Gastroesophageal sphincter (tissue), 4 donors: ENCODE results near the gene ZNF492. TPM values are rescaled to one million over a fixed set of nuclear protein-coding genes. Genes with fewer than 3 reads are reported as not detected.
A peak's percentile ranks its signal among the peaks of the same experiment; 100 is the strongest.
"Not testable (repeated sequence)": the region's sequence is repeated elsewhere in the genome, so short reads cannot be mapped to it uniquely, and the experiment has no call there.

Source experiments
- ATAC-seq: fragments of 150-250 bp; one replicate; pipeline ENCODE4 v1.9.1; 2016; ENCODE audit warnings: mild to moderate bottlenecking, moderate library complexity
- H3K27ac ChIP-seq, 4 donors: fragments of 200-600 bp; sonication (generic) in 3 of 4; 1 replicate in 3 of 4; 2 replicates in 1 of 4; pipeline ENCODE4 v1.5.1; 2016 to 2019
- H3K27me3 ChIP-seq: fragments of 200-600 bp; sonication (generic); one replicate; pipeline ENCODE4 v1.5.1; 2019
- H3K36me3 ChIP-seq, 2 donors: fragments of 200-600 bp; sonication (generic); one replicate each; pipeline ENCODE4 v1.5.1; 2019; ENCODE audit warnings: control low read depth in 1 of 2
- H3K4me1 ChIP-seq, 3 donors: fragments of 200-600 bp; sonication (generic); 1 replicate in 2 of 3; 2 replicates in 1 of 3; pipeline ENCODE4 v1.5.1; 2016 to 2019; ENCODE audit warnings: control low read depth in 2 of 3
- H3K4me3 ChIP-seq, 2 donors: fragments of 200-600 bp; sonication (generic); one replicate each; pipeline ENCODE4 v1.5.1; 2019; ENCODE audit warnings: mild to moderate bottlenecking in 1 of 2, moderate library complexity in 1 of 2
- H3K9me3 ChIP-seq, 3 donors: fragments of 200-600 bp; sonication (generic); one replicate each; pipeline ENCODE4 v1.5.1; 2017 to 2019; ENCODE audit warnings: control low read depth in 2 of 3
- EP300 ChIP-seq: sonication (generic); formaldehyde crosslinking; IDR thresholded peaks from one replicate; pipeline ENCODE4 v1.6.1; 2017; ENCODE audit warnings: antibody characterized with exemption, mild to moderate bottlenecking
- POLR2A ChIP-seq, 2 donors: fragments of 450-650 bp; IDR thresholded peaks; one replicate each; pipeline ENCODE4 v1.6.1; 2017; ENCODE audit warnings: antibody characterized with exemption in 2 of 2, mild to moderate bottlenecking in 2 of 2, moderate library complexity in 1 of 2
- POLR2AphosphoS5 ChIP-seq: sonication (generic); formaldehyde crosslinking; IDR thresholded peaks from one replicate; pipeline ENCODE4 v1.6.1; 2017; ENCODE audit warnings: antibody characterized with exemption
- WGBS, 2 donors: methylation state at CpG; one replicate each; pipeline ENCODE4 v1.1.5; 2018; ENCODE audit warnings: low coverage in 1 of 2; 5-methylcytosine and 5-hydroxymethylcytosine counted together
- small RNA-seq, 4 donors: library from RNA; depleted of rRNA; stranded (forward); fragments of <200 nt; gene quantifications; one replicate each; pipeline ENCODE3, GENCODE V24; 2016
- total RNA-seq, 4 donors: library from RNA; depleted of rRNA; stranded (reverse); fragments of >200 nt; gene quantifications; one replicate each; pipeline ENCODE4 v1.1.0, GENCODE V29; 2016
- TF ChIP-seq, protein P1 (sequence below), 4 experiments: fragments of 200-600 bp in 2 of 4; fragments of 450-650 bp in 2 of 4; sonication (generic) in 1 of 4; IDR thresholded peaks; one replicate each; pipeline ENCODE4 v1.5.1; 2017 to 2019; ENCODE audit warnings: antibody characterized with exemption in 4 of 4, mild to moderate bottlenecking in 2 of 4, moderate library complexity in 2 of 4

ZNF492 gene
- total RNA-seq, 4 donors from 2014 or later, result 0.05 to 0.42 (median 0.21) TPM

DNA sequence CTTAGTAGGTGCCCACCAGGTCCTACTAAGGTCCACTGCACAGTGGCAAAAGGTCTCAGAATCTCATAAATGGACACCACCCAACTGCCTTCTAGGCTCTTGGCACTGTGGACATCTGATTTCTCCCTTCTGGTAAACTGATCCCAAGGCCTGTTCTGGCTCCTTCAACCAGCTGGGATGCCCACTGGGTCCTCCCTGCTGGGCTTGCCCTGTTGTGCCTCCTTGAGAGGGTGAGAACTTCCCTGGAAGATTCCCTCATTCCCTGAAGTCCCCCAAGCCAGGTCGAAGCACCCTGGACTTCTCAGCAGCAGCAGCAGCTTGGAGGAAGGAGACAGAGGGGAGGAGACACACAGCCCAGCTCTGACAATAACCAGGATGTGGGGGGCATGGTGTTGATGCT is 6.6 kb upstream of the ZNF492 start:
- Histone ChIP-seq H3K36me3 (no peaks in the 10 kb centered on the region), H3K4me1 (peaks cover 0 to 9% (median 0%) of the 10 kb centered on the region in 3 donors), H3K27ac (no peak overlapping the region), H3K27me3 (peaks cover 24% of the 10 kb centered on the region), H3K4me3 (no peak overlapping the region), H3K9me3 (no peaks in the 10 kb centered on the region)
- no peak for ATAC-seq
- TF ChIP-seq, protein P1, sequence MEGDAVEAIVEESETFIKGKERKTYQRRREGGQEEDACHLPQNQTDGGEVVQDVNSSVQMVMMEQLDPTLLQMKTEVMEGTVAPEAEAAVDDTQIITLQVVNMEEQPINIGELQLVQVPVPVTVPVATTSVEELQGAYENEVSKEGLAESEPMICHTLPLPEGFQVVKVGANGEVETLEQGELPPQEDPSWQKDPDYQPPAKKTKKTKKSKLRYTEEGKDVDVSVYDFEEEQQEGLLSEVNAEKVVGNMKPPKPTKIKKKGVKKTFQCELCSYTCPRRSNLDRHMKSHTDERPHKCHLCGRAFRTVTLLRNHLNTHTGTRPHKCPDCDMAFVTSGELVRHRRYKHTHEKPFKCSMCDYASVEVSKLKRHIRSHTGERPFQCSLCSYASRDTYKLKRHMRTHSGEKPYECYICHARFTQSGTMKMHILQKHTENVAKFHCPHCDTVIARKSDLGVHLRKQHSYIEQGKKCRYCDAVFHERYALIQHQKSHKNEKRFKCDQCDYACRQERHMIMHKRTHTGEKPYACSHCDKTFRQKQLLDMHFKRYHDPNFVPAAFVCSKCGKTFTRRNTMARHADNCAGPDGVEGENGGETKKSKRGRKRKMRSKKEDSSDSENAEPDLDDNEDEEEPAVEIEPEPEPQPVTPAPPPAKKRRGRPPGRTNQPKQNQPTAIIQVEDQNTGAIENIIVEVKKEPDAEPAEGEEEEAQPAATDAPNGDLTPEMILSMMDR (IDR thresholded peaks at IDR 0.05), result no peak
- TF ChIP-seq POLR2A (IDR thresholded peaks at IDR 0.05) (no peak), EP300 (no peak), POLR2AphosphoS5 (no peak)
- WGBS, 2 donors, result no CpG with 5 or more reads among the region's 1 CpG

GRCh38 chr19:22628401-22628800 is 5.7 kb upstream of the ZNF492 start:
- no peak overlapping the region for H3K4me3 ChIP-seq
- no peaks in the 10 kb centered on the region for H3K9me3 ChIP-seq
- peaks cover 16% of the 10 kb centered on the region for H3K27me3 ChIP-seq
- TF ChIP-seq, protein P1 (IDR thresholded peaks at IDR 0.05), result no peak
- TF ChIP-seq POLR2A (IDR thresholded peaks at IDR 0.05) (no peak), EP300 (no peak), POLR2AphosphoS5 (no peak)
- ATAC-seq, result no peak
- WGBS, 2 donors, result 86% methylated on average over 1 of the region's 6 CpGs; no CpG with 5 or more reads in 1 of the 2 donors
- no peak overlapping the region for H3K27ac ChIP-seq
- no peaks in the 10 kb centered on the region for H3K36me3 ChIP-seq
- peaks cover 0 to 2% (median 0%) of the 10 kb centered on the region in 3 donors for H3K4me1 ChIP-seq

DNA sequence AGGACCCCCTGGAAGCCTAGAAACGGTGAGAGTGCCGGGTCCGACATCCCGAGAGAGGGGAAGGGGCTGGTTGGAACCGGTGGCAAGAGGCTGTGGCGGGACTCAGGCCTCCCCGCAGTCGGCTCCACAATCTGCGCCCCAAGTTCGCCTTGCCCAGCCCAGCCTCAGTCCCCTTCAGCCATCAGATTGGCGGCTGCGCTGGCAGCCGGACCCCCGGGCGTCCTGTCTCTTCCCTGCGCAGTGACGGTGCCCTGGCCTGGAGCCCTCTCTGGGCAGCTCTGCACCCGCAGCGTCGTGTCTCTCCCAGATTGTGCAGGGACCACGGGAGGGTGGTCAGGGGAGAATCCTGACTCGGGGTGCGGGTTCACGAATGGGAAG is 315 bp downstream of the ZNF492 start:
- H3K4me1 ChIP-seq, result peaks cover 0 to 8% (median 3%) of the 10 kb centered on the region in 3 donors
- no peak for TF ChIP-seq POLR2AphosphoS5
- no peak for TF ChIP-seq POLR2A (IDR thresholded peaks at IDR 0.05)
- TF ChIP-seq, protein P1 (IDR thresholded peaks at IDR 0.05), result no peak
- TF ChIP-seq EP300, result no peak
- H3K27ac ChIP-seq, result peak overlapping the region in 1 of 4 donors; percentile 49
- H3K4me3 ChIP-seq, result peak overlapping the region; percentile 65 to 70
- peak; percentile 37 for ATAC-seq
- H3K9me3 ChIP-seq, result no peaks in the 10 kb centered on the region
- H3K27me3 ChIP-seq, result no peaks in the 10 kb centered on the region
- WGBS, 2 donors, result 0% methylated on average over 1 of the region's 24 CpGs; no CpG with 5 or more reads in 1 of the 2 donors
- no peaks in the 10 kb centered on the region for H3K36me3 ChIP-seq

DNA sequence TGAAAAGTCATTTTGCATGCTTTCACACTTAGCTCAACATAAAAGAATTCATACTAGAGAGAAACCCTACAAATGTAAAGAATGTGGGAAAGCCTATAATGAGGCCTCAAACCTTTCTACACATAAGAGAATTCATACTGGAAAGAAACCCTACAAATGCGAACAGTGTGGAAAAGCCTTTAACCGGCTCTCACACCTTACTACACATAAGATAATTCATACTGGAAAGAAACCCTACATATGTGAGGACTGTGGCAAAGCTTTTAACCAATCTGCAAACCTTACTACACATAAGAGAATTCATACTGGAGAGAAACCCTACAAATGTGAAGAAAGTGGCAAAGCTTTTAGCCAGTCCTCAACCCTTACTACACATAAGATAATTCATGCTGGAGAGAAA is 51.4 kb downstream of the ZNF492 start:
- peaks cover 0 to 71% (median 0%) of the 10 kb centered on the region in 3 donors for H3K9me3 ChIP-seq
- not testable (repeated sequence) for ATAC-seq, H3K27ac ChIP-seq, H3K4me3 ChIP-seq, H3K36me3 ChIP-seq, H3K4me1 ChIP-seq, H3K27me3 ChIP-seq
- 60 to 87% methylated on average over 2 of the region's 2 CpGs for WGBS, 2 donors

DNA sequence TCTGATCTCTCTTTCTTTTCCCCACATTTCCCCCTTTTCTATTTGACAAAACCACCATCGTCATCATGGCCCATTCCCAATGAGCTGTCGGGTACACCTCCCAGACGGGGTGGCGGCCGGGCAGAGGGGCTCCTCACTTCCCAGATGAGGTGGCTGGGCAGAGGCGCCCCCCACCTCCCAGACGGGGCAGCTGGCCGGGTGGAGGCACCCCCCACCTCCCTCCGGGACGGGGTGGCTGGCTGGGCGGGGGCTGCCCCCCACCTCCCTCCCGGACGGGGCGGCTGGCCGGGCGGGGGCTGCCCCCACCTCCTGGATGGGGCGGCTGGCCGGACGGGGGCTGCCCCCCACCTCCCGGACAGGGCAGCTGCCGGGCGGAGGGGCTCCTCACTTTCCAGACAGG is 68.5 kb downstream of the ZNF492 start:
- H3K36me3 ChIP-seq, H3K4me3 ChIP-seq, H3K4me1 ChIP-seq, ATAC-seq, H3K27me3 ChIP-seq, H3K27ac ChIP-seq: not testable (repeated sequence)
- H3K9me3 ChIP-seq, result peaks cover 0 to 37% (median 0%) of the 10 kb centered on the region in 3 donors
- no CpG with 5 or more reads among the region's 22 CpGs for WGBS, 2 donors

DNA sequence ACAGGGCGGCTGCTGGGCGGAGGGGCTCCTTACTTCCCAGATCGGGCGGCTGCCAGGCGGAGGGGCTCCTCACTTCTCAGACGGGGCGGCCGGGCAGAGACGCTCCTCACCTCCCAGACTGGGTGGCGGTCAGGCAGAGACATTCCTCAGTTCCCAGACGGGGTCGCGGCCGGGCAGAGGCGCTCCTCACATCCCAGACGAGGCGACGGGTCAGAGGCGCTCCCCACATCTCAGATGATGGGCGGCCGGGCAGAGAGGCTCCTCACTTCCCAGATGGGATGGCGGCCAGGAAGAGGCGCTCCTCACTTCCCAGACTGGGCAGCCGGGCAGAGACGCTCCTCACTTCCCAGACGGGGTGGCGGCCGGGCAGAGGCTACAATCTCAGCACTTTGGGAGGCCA is 69.0 kb downstream of the ZNF492 start:
- H3K4me1 ChIP-seq, H3K27ac ChIP-seq, ATAC-seq, H3K27me3 ChIP-seq, H3K4me3 ChIP-seq, H3K36me3 ChIP-seq: not testable (repeated sequence)
- no CpG with 5 or more reads among the region's 28 CpGs for WGBS, 2 donors
- H3K9me3 ChIP-seq, result peaks cover 0 to 41% (median 0%) of the 10 kb centered on the region in 3 donors

DNA sequence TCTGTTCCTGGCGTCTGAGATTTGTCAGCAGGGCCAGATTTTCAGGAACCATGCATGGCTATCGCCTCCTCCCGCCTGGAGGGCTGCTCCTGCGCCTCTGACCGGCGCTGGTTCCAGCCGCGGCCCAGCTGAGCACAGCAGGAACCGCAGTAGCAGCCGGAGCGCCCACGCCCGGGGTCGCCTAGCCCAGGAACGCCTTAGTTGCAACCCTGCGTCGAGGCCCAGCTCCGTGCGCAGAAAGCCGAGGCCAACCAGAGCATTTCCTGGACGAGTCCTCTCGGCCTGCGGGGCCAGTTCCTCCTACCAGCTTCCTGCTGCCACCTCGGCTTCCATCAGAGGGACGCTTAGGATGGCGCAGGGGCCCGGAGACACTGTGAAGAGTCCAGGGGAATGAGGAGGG is 74.9 kb downstream of the ZNF492 start:
- 53% methylated on average over 2 of the region's 27 CpGs; no CpG with 5 or more reads in 1 of the 2 donors for WGBS, 2 donors
- H3K9me3 ChIP-seq, result peaks cover 0 to 24% (median 0%) of the 10 kb centered on the region in 3 donors
- peaks cover 4% of the 10 kb centered on the region for H3K27me3 ChIP-seq
- H3K4me1 ChIP-seq, result no peaks in the 10 kb centered on the region
- H3K4me3 ChIP-seq, result no peak overlapping the region
- no peaks in the 10 kb centered on the region for H3K36me3 ChIP-seq
- TF ChIP-seq POLR2AphosphoS5 (no peak), EP300 (no peak)
- ATAC-seq, result no peak
- no peak overlapping the region for H3K27ac ChIP-seq

Small RNA genes lying within 50 kb of the gene (small RNA-seq; reads per million reads assigned to genes)
- 0 reads per million in 4 donors for gene AC011467.2

Other genes starting within 250 kb of the ZNF492 start
- gene ZNF98, start 212.0 kb upstream of the ZNF492 start, total RNA-seq, result 1 to 10 TPM in 2 of 4 donors, under 1 TPM in 1, not detected in 1; 0.67 to 7.2 (median 1.9) TPM
- under 1 TPM in 3 of 4 donors, not detected in 1; under 0.01 to 0.27 (median 0.02) TPM for gene ZNF99, start 149.8 kb downstream of the ZNF492 start, total RNA-seq
- gene ZNF723, start 198.0 kb downstream of the ZNF492 start, total RNA-seq, result not detected